ENCODE data around the gene SHMT1.

SHMT1 gene

DNA sequence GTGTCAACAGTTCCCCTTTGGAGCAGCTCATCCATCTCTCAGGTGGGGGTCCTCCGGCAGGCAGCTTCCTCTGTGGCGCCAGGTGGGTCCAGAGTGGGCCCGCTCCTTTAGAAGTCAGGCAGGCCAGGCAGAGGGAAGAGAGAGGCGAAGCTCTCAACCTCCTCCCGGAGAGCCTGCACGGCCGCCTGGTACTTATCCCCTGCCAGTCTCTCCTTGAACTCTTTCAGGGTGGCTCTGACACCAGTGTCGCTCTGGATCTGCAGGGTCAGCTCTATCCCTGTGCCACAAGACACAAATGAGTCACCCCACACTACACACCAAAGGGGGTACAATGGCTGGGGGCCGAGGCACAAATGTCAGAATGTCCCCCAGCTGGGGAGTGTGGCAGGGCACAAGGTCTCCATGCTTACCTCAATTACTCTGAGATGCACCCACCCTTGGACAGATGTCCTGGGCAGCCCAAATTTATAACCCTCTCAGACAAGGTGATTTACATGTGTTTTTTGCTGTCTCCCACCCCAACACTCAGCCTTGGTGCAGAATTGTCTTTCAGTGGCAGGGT, 34.6 kb downstream of the SHMT1 start:
- DNase-seq: peak in 2 of 10 donors; percentile 55 to 58
- intact Hi-C loops (cut with DNase I): no loop called here

GRCh38 chr17:18327556-18327955, 35.8 kb downstream of the SHMT1 start:
- intact Hi-C loops (cut with DNase I): no loop called here

DNA sequence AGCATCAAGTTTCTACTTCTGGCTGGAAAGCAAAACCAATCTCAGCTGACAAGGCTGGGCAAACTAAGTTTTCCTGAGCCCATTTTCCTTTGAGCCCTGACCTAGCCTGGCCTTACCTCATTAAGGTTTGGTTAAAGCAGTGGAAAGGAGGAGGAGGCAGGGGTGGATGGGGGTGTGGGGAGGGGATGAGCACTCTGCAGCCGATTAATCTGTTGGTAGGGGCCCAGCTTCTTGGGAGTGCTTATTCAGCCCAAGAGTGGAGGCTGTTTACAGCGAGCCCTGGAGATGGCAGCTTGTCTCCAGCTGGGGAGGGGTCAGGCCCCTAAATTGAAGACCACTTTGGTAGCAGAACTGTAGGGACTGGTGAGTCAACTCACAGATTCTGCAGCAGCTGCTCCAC, 36.3 kb downstream of the SHMT1 start:
- peak in 1 of 10 donors; percentile 37 for DNase-seq
- intact Hi-C loops (cut with DNase I): no loop called here

More at GRCh38 chr17:18327556-18327955, 35.8 kb downstream of the SHMT1 start:
- peak in 2 of 10 donors; percentile 76 to 79 for DNase-seq

DNA sequence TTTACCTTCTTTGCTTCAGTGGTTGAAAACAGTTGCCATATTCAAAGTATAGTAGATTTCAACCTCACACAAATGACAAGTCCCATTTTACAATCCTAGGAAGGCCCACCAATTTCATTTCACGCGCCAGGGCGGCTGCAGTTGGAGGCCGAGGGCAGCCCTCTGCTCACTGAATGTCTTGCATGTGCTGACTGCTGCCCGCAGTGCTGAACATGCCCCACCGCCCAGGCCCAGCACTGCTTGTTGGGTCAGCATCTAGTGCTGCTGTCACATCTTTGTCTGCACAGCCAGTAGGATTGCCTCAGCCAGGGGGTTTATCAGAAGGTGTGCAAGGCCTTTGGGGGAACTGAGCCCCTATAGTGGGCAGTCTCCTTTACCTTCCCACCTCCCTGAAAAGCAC, 36.8 kb downstream of the SHMT1 start:
- peak in 1 of 10 donors; percentile 69 for DNase-seq
- intact Hi-C loops (cut with DNase I): no loop called here

GRCh38 chr17:18326039-18326438, 37.3 kb downstream of the SHMT1 start:
- peak in 1 of 10 donors; percentile 2 for DNase-seq
- intact Hi-C loops (cut with DNase I): no loop called here

DNA sequence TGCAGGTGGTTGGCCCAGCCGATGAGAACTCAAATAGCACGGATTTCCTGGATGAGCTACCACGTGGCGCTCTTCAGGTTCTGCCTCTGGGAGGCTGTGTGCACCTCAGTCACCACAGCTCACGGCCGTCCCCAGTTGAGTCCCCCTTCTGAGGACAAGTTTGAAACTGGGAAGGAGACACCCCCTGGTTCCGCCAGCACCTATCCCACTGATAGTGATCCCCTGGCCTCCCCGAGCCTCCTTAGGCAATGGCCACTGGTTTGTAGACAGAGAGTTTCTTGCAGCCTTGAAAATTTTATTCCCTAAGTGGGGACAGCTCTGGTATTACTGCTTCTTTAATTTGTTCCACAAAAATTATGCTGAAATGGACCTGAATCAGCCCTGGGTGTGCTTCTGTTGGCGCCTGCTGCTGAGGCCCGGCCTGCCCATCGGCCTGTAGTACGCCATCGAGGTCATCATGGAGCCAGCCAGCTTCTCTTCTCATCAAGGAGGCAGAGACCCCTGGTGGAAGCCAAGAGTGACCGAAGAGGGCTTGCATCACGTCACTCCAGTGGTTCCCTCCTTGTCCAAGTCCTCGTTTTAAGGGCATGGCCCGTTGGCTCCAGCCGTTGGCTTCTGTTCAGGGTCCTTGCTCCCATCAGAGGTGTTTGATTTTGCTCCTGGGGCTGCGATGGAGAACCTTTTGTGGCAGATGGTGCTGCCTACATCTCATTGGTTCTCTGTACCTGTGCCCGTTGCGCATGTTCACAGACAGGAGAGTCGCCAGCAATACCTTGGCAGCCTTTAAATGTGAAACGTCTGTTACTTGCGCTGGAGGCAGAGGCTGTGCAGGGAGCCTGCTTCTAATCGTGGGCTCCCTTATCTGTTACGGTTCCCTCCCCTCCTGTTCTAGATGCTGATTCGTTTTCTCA, 39.0 kb downstream of the SHMT1 start:
- DNase-seq: peak in 2 of 10 donors; percentile 77 to 83
- intact Hi-C loops (cut with DNase I): no loop called here

DNA sequence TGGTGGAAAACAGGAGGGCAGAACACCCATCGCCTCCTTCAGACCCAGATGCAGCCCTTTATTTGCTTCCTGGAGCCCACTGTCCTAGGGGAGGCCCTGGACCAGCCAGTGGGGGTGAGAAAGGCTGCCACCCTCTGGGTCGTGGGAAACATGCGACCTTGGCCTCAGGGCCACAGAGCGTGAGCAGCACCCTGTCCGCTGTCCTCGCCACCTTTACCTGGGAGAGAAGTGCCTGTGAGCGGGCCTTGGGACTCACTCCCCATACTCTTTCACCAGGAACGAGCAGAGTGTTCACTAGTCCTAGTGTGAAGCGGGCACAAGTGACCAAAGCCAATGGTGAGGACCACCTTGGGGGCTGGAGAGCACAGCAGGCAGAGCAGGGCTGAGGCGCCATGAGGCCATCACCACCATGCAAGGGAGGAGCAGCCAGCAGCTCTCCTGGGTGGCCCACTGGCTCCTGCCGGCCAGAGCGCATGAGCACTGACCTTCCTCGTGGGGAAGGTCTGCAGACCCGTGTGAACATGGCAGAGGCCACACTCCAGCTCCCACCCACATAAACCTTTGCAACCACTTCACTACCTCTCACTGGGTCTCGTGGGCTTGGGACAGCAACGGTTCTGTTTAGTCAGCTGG, 39.7 kb downstream of the SHMT1 start:
- DNase-seq: peak in 1 of 10 donors; percentile 24
- intact Hi-C loops (cut with DNase I): no loop called here

DNA sequence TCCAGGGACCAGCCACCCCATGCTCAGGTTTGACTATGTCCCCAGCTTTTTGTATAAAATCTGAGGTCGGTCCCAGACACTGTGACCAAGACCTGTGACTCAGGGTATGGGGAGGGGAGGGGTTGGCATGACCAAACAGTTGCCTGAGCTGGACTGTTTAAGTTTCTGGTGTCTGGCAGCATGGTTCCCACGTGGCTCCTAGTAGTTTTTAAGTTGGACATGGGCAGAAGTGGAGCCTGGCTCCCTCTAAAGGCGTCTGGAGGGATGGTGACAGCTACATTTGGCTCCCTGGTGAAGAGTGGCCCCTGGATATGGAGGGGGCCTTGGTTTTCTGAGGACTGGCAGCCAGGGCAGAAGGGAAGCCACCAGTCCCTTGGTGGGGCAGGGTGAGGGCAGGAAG, 40.3 kb downstream of the SHMT1 start:
- intact Hi-C loops (cut with DNase I): no loop called here
- peak in 1 of 10 donors; percentile 24 for DNase-seq

GRCh38 chr17:18322522-18322921, 40.8 kb downstream of the SHMT1 start:
- intact Hi-C loops (cut with DNase I): no loop called here

GRCh38 chr17:18321309-18321708, 42.0 kb downstream of the SHMT1 start:
- intact Hi-C loops (cut with DNase I): no loop called here
- DNase-seq: peak in 1 of 10 donors; percentile 29

More at GRCh38 chr17:18322522-18322921, 40.8 kb downstream of the SHMT1 start:
- peak in 1 of 10 donors; percentile 61 for DNase-seq

DNA sequence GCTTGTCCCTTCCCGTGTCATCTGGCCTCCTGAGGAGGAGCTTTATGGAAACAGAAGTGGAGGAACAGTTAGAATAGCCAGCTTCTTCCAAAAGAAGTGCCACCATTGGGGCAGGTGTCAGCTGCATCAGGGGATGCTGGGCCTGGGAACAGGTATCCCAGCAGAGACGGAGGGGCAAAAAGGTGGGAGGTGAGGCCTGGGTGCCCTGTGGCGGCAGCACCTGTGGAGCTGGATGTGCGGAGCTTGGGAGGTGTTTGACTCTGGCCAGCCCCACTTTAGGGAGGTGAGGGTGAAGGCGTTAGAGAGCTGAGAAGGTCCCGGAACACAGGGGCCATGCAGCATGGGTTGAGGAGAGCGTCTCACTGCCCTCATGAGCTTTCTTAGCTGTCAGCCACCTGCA, 43.0 kb downstream of the SHMT1 start:
- DNase-seq: no peak
- intact Hi-C loops (cut with DNase I): no loop called here

DNA sequence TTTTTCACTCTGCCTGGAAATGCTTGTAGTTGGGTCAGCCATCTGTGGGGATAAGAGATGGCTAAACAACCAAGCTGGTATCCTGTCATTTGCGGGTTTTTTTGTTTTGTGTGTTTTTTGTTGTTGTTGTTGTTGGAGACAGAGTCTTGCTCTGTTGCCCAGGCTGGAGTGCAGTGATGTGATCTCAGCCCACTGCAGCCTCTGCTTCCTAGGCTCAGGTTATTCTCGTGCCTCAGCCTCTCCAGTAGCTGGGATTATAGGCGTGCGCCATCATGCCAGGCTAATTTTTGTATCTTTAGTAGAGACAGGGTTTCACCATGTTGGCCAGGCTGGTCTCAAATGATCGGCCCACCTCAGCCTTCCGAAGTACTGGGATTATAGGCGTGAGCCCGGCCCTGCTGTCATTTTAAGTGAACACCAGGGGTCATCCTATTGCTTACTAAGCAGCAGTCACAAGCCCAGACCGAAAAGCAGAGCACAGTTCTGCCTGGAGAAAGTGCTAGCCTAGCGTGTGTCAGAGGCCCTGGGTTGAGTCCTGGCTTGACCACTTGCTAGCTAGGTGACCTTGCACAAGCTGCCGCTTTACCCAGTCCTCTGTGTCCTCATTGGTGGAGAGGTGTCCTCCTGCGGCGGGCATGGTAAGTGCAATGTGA, 43.6 kb downstream of the SHMT1 start:
- peak in 5 of 10 donors; percentile 26 to 86 (median 32) for DNase-seq
- intact Hi-C loops (cut with DNase I): loop anchor here (5.0 to 10.0 kb wide), 2 partner anchors 43 to 95 kb away; partner anchors contain the start of genes LLGL1 and SHMT1

GRCh38 chr17:18318771-18319450, 44.4 kb downstream of the SHMT1 start:
- DNase-seq: peak in 1 of 10 donors; percentile 61
- intact Hi-C loops (cut with DNase I): loop anchor here (5.0 to 10.0 kb wide), 2 partner anchors 43 to 94 kb away; partner anchors contain the start of genes LLGL1 and SHMT1

GRCh38 chr17:18318117-18318516, 45.2 kb downstream of the SHMT1 start:
- intact Hi-C loops (cut with DNase I): loop anchor here (5.0 to 10.0 kb wide), 2 partner anchors 44 to 93 kb away; partner anchors contain the start of genes LLGL1 and SHMT1
- DNase-seq: peak in 1 of 10 donors; percentile 41

GRCh38 chr17:18315961-18316360, 47.4 kb downstream of the SHMT1 start:
- peak in 1 of 10 donors; percentile 55 for DNase-seq
- intact Hi-C loops (cut with DNase I): loop anchor here (2.0 to 10.0 kb wide), 3 partner anchors 46 to 91 kb away; partner anchors contain the start of genes LLGL1, MIEF2 and SHMT1

DNA sequence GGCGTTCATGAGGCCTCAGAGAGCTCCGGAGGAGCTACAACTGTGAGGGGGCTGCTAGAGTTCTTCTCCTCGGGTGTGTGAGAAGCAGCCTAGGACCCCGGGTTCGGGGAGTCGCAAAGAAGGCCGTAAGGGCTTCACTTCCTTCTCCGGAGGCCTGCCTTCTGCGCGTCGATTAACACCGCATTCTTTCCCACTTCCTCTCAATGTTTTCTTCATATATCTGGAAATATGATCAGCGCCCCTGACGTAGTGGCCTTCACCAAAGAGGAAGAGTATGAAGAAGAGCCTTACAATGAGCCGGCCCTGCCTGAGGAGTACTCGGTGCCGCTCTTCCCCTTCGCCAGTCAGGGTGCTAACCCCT, 47.8 kb downstream of the SHMT1 start:
- intact Hi-C loops (cut with DNase I): loop anchor here (2.0 to 10.0 kb wide), 3 partner anchors 47 to 91 kb away; partner anchors contain the start of genes LLGL1, MIEF2 and SHMT1
- DNase-seq: no peak

DNA sequence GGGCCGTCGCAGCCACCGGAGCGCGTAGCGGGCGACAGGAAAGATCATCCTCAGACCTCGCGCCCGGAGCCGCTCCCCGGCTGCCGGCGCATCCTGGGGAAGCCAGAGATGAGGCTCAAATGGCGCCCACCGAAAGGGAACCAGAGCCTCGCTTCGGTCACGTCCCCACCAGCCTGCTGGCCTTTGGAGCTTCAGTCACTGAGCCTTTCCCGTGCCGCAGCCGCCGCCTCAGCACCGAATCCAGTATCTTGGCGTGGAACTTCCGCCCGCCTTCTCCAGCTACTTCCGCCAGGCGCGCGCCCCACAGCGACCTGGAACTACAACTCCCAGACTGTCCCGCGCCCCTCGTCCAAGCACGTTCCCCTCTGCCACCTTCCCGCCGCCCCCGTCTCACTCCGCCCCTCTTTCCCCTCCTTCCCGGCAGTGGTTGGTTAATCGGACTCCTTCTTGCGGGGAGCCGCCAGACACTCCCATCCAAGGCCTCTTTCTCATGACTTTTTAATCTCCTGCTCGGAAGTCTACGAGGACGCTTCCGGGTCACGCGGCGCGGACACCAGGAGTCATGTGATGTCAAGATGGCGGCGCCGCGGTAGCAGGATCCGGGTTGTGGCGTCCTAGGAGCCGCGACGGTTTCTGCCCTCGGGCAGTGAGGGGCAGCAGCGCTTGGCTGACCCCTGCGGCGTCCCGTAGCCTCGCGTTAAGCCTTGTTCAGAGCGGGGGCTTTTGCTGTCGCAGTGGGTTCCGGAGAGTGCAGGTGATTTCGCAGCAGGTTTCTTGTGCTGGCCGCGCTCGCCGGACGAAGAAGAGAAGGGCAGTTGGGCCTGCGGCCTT, 48.4 kb downstream of the SHMT1 start, which contains the start of the genes SMCR8 and TOP3A:
SMCR8 (plus strand) TSS at position 563 of the 831 bp plus-strand sequence. CDS start 497 bp downstream, outside the sequence.
TOP3A (minus strand) TSS at position 264 of the 831 bp plus-strand sequence; CDS start at position 48, 216 bp downstream.
- intact Hi-C loops (cut with DNase I): loop anchor here (2.0 to 10.0 kb wide), 3 partner anchors 47 to 90 kb away; partner anchors contain the start of genes LLGL1, MIEF2 and SHMT1

More for the DNA sequence above, 48.4 kb downstream of the SHMT1 start, which contains the start of the genes SMCR8 and TOP3A:
- DNase-seq: peak; percentile 94 to 99 (median 97)

Data from posterior cingulate gyrus (tissue), 11 donors.